Lung (tissue), 12 donors: ENCODE data around the gene MAP3K10. TPM values are rescaled to one million over a fixed set of nuclear protein-coding genes. Genes with fewer than 3 reads are reported as not detected.

ENCODE experiments used
- ATAC-seq: fragments of 200-7000 bp; cut with Tn5 transposase; one replicate; pipeline ENCODE4 v1.9.1; 2020; ENCODE audit warnings: moderate number of reproducible peaks; ENCODE audit not compliant: insufficient read depth, low FRiP score
- DNase-seq, 3 donors: peaks; one replicate each; pipeline ENCODE4 v3.0.0-alpha.2; 2013 to 2017
- H3K27ac ChIP-seq, 2 donors: one replicate each; pipeline ENCODE4 v1.5.1; 2013; ENCODE audit warnings: mild to moderate bottlenecking in 2 of 2, moderate library complexity in 2 of 2, control low read depth in 1 of 2, inconsistent platforms in 1 of 2, low read depth in 1 of 2, low read length in 1 of 2
- H3K27me3 ChIP-seq, 3 donors: one replicate each; pipeline ENCODE4 v1.5.1; 2013; ENCODE audit warnings: low read length in 2 of 3; ENCODE audit not compliant: control insufficient read depth in 3 of 3, insufficient read depth in 3 of 3
- H3K36me3 ChIP-seq, 4 donors: one replicate each; pipeline ENCODE4 v1.5.1; 2013; ENCODE audit warnings: low read length in 4 of 4, mild to moderate bottlenecking in 1 of 4, moderate library complexity in 1 of 4; ENCODE audit not compliant: control insufficient read depth in 4 of 4, insufficient read depth in 4 of 4
- H3K4me1 ChIP-seq, 5 donors: one replicate each; pipeline ENCODE4 v1.5.1; 2013; ENCODE audit warnings: low read length in 5 of 5, mild to moderate bottlenecking in 2 of 5, moderate library complexity in 1 of 5; ENCODE audit not compliant: control insufficient read depth in 5 of 5, insufficient read depth in 5 of 5
- H3K4me3 ChIP-seq: one replicate; pipeline ENCODE4 v1.5.1; 2013; ENCODE audit warnings: mild to moderate bottlenecking, control low read depth, moderate library complexity
- H3K9ac ChIP-seq, 2 donors: one replicate each; pipeline ENCODE4 v1.5.1; 2013; ENCODE audit warnings: low read length in 2 of 2, control low read depth in 1 of 2; ENCODE audit not compliant: insufficient read depth in 1 of 2
- H3K9me3 ChIP-seq, 4 donors: one replicate each; pipeline ENCODE4 v1.5.1; 2013; ENCODE audit warnings: low read length in 3 of 4, mild to moderate bottlenecking in 1 of 4, moderate library complexity in 1 of 4; ENCODE audit not compliant: control insufficient read depth in 4 of 4, insufficient read depth in 3 of 4
- CTCF ChIP-seq: IDR thresholded peaks from 2 replicates; pipeline ENCODE4 v1.5.1; 2012; ENCODE audit warnings: mild to moderate bottlenecking; ENCODE audit errors: control extremely low read depth, extremely low read depth
- WGBS, 2 donors: extraction: QIAGEN DNeasy Blood & Tissue Kit; methylation state at CpG; one replicate each; pipeline ENCODE4 v1.1.7; 2013; 5-methylcytosine and 5-hydroxymethylcytosine counted together
- polyA plus RNA-seq, 2 donors: library from polyadenylated mRNA; stranded (reverse); fragments of 200-250 nt; gene quantifications; one replicate each; pipeline ENCODE4 v1.2.1, GENCODE V29; 2013
- total RNA-seq, 2 donors: library from RNA; depleted of rRNA in 1 of 2; stranded (reverse); fragments of >200 nt in 1 of 2; gene quantifications; one replicate each; pipeline ENCODE4 v1.2.1, GENCODE V29; 2014 to 2021
- donor health status: control.
- donor health status: control.
- donor health status: Bipolar disorder and iron deficiency.
- donor health status: healthy.
- donor health status: DM: yes; HTN: yes; CAD: no.

MAP3K10 gene
- total and polyA plus RNA-seq, 4 donors = 4.4 to 18.0 (median 11.3) TPM

- no peak for ATAC-seq
- peaks cover 0 to 51% (median 38%) of the 10 kb centered on the region in 3 donors for H3K27me3 ChIP-seq
- no peak overlapping the region for H3K4me3 ChIP-seq
Measured at GRCh38 chr19:40223135-40223822, 32.1 kb downstream of the MAP3K10 start.

GRCh38 chr19:40224342-40225150, 33.3 kb downstream of the MAP3K10 start:
- Histone ChIP-seq H3K36me3 (no peaks in the 10 kb centered on the region), H3K9me3 (no peaks in the 10 kb centered on the region), H3K4me1 (peaks cover 0 to 15% (median 0%) of the 10 kb centered on the region in 5 donors), H3K27ac (no peak overlapping the region), H3K9ac (no peak overlapping the region), H3K4me3 (no peak overlapping the region), H3K27me3 (peaks cover 0 to 42% (median 32%) of the 10 kb centered on the region in 3 donors)
- WGBS, 2 donors = 79 to 83% methylated on average over 32 of the region's 32 CpGs
- TF ChIP-seq CTCF = no peak
- ATAC-seq = no peak
- DNase-seq = no peak

More at GRCh38 chr19:40223135-40223822, 32.1 kb downstream of the MAP3K10 start:
- H3K36me3 ChIP-seq = no peaks in the 10 kb centered on the region
- no peaks in the 10 kb centered on the region for H3K9me3 ChIP-seq
- DNase-seq = no peak
- H3K27ac ChIP-seq = no peak overlapping the region
- H3K4me1 ChIP-seq = peaks cover 0 to 15% (median 0%) of the 10 kb centered on the region in 5 donors
- H3K9ac ChIP-seq = no peak overlapping the region
- TF ChIP-seq CTCF = no peak
- WGBS, 2 donors = 23 to 31% methylated on average over 48 of the region's 48 CpGs

- DNase-seq (peak in 2 of 3 donors; percentile 33 to 34), ATAC-seq (no peak)
- peak overlapping the region in 1 of 2 donors; percentile 32 for H3K9ac ChIP-seq
- WGBS, 2 donors = 25 to 26% methylated on average over 21 of the region's 21 CpGs
- H3K36me3 ChIP-seq = no peaks in the 10 kb centered on the region
- no peak overlapping the region for H3K27ac ChIP-seq
- no peak for TF ChIP-seq CTCF
- H3K4me1 ChIP-seq = peaks cover 0 to 15% (median 0%) of the 10 kb centered on the region in 5 donors
- H3K4me3 ChIP-seq = no peak overlapping the region
- H3K27me3 ChIP-seq = peaks cover 0 to 36% (median 29%) of the 10 kb centered on the region in 3 donors
- no peaks in the 10 kb centered on the region for H3K9me3 ChIP-seq
Measured at GRCh38 chr19:40225440-40226305, 34.4 kb downstream of the MAP3K10 start.
